GM12875 (cell line): ENCODE data around the gene CNGB1.

Experiments used
- H3K4me3 ChIP-seq: one replicate; pipeline ENCODE4 v1.5.1; 2011; ENCODE audit warnings: low read depth, low read length, control low read depth
- TF ChIP-seq, protein P1 (sequence below): IDR thresholded peaks from 2 replicates; pipeline ENCODE4 v1.5.1; 2011; ENCODE audit warnings: low read depth, mild to moderate bottlenecking, control low read depth, inconsistent platforms, low read length, moderate library complexity, borderline replicate concordance; ENCODE audit not compliant: insufficient read depth

The CNGB1 gene

DNA sequence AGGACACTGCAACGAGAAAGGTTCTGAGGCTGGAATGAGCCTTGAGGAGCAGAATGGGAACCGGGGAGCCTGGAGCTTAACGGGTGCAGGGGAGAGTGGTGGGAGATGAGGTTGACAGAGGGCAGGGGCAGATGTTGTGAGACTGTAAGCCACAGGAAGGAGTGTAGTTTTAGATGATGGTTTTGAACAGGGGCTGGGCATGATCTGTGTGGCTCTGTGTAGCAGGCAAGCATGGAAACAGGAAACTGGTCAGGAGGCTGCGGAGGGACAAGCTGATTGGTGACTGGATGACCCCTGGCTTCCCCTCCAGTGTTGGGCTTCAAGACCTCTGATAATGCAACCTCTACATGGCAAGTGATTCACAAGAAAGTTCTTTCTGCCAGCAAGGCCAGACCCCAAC is 1.4 kb upstream of the CNGB1 start:
- H3K4me3 ChIP-seq: no peak overlapping the region
- TF ChIP-seq, protein P1, sequence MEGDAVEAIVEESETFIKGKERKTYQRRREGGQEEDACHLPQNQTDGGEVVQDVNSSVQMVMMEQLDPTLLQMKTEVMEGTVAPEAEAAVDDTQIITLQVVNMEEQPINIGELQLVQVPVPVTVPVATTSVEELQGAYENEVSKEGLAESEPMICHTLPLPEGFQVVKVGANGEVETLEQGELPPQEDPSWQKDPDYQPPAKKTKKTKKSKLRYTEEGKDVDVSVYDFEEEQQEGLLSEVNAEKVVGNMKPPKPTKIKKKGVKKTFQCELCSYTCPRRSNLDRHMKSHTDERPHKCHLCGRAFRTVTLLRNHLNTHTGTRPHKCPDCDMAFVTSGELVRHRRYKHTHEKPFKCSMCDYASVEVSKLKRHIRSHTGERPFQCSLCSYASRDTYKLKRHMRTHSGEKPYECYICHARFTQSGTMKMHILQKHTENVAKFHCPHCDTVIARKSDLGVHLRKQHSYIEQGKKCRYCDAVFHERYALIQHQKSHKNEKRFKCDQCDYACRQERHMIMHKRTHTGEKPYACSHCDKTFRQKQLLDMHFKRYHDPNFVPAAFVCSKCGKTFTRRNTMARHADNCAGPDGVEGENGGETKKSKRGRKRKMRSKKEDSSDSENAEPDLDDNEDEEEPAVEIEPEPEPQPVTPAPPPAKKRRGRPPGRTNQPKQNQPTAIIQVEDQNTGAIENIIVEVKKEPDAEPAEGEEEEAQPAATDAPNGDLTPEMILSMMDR: no peak

DNA sequence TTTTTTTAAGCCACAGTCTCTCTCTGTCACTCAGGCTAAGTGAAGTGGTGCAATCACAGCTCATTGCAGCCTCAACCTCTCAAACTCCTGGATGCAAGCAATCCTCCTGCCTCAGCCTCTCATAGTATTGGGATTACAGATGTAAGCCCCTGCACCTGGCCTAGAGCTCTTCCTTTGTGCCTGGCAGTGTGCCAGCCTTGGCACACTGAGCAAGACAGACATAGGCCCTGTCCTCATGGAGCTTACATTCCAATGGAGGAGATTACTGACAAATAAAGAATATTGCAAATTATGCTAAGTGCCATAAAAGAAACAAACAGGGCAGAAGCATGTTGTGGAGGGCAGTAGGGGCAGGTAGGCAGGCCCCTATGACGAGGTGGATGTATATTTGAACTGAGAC is 920 bp upstream of the CNGB1 start:
- TF ChIP-seq, protein P1: no peak
- no peak overlapping the region for H3K4me3 ChIP-seq

DNA sequence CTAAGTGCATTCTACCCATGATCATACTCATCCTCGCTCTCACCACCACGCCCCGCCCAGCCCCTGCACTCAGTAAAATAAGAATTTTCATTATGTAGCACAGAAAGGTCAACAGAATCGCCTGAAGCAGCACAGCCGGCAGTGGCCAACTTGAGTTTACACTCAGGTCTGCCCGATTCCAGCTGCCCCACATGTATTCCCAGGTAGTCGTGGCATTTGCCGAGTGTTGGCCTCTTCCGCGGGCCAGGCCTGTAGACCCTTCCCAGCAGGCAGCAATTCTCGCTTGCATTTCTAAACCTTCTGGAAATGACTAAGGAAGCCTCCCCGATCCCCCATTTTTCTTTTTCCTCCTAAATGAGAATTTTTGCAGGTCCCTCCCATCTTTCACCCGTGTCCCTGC is 609 bp downstream of the CNGB1 start:
- H3K4me3 ChIP-seq: no peak overlapping the region
- TF ChIP-seq, protein P1: no peak

DNA sequence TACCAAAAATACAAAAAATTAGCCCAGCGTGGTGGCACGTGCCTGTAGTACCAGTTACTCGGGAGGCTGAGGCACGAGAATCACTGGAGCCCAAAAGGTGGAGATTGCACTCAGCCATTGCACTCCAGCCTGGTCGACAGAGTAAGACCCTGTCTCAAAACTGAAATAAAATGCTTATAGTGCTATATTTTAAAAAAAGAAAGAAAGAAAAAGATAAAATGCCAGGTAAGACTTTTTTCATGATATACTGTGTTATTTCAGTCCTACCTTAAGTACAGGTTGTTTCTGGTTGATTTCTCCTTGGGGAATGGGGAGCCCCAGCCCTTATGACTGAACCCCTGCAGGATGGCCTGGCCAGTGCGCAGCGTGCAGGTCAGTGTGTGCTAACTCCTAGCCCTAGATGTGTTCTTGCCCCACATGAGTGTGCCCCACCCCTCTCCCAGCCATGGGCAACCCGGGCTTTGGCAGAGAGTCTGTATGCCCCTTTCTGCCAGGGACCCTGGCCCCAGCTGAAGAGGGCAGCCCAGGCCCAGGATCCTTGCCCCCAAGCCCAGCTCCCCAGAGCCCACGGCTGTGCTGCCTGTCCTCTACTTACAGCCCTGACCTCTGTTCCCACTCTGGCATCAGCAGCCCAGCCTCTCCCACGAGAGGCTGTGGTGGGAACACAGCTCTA is 1.3 kb downstream of the CNGB1 start:
- TF ChIP-seq, protein P1: no peak

DNA sequence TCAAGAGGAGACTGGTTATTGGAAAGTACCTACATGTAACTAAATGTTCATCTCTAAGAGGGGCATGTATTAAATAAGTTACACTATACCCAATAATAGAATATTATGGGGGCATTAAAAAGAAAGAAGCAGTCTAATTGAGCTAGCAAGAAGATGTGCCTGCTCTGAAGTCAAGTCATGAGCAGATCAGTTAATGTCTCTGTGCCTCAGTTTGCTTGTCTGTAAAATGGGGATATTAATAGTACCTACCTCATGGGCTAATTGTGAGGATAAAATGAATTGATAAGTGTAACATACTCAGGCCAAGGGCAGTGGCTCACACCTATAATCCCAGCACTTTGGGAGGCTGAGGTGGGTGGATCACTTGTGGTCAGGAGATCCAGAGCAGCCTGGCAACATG is 3.0 kb downstream of the CNGB1 start:
- TF ChIP-seq, protein P1: no peak

More for the DNA sequence above, 1.3 kb downstream of the CNGB1 start:
- H3K4me3 ChIP-seq: no peak overlapping the region

DNA sequence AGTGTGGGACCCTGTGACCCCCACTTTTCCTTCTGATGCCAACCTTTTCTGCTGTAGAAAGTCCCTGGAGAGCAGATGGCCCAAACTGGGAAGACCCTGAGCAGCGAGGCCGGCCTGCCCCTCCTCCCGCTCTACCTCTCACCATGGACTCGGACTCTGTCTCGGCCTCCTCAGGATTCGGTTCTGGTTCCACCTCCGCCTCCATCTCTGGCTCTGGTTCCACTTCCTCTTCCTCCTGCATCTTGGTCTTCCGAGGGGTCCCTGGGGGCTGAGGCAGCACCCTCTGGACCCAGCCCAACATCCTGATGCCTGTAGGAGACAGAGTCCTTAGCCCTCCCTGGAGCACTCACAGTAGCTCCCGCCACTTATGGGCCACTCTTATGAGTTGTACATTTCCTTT is 3.9 kb downstream of the CNGB1 start:
- no peak overlapping the region for H3K4me3 ChIP-seq

More for the DNA sequence above, 3.0 kb downstream of the CNGB1 start:
- H3K4me3 ChIP-seq: no peak overlapping the region

More for the DNA sequence above, 3.9 kb downstream of the CNGB1 start:
- TF ChIP-seq, protein P1: no peak
